BE2C (cell line): Measurements from ENCODE around the gene PTPRN2.

Source experiments
- DNase-seq: peaks from one replicate; pipeline ENCODE4 v3.0.0-alpha.2; 2020
- H3K27me3 ChIP-seq: fragments of 250-450 bp; sonication (Bioruptor Pico); 2 replicates; pipeline ENCODE4 v1.5.1; 2020; ENCODE audit warnings: mild to moderate bottlenecking
- H3K36me3 ChIP-seq: fragments of 250-450 bp; sonication (Bioruptor Pico); 2 replicates; pipeline ENCODE4 v1.5.1; 2020; ENCODE audit warnings: mild to moderate bottlenecking
- H3K4me1 ChIP-seq: fragments of 250-450 bp; sonication (Bioruptor Pico); 2 replicates; pipeline ENCODE4 v1.5.1; 2020
- H3K4me3 ChIP-seq: 2 replicates; pipeline ENCODE4 v1.5.1; 2011; ENCODE audit warnings: low read depth, low read length
- H3K9me3 ChIP-seq: fragments of 250-450 bp; sonication (Bioruptor Pico); 2 replicates; pipeline ENCODE4 v1.5.1; 2020
- TF ChIP-seq, protein P1 (sequence below): IDR thresholded peaks from 2 replicates; pipeline ENCODE4 v1.5.1; 2012; ENCODE audit warnings: mild to moderate bottlenecking, low read depth, low read length

Gene PTPRN2

DNA sequence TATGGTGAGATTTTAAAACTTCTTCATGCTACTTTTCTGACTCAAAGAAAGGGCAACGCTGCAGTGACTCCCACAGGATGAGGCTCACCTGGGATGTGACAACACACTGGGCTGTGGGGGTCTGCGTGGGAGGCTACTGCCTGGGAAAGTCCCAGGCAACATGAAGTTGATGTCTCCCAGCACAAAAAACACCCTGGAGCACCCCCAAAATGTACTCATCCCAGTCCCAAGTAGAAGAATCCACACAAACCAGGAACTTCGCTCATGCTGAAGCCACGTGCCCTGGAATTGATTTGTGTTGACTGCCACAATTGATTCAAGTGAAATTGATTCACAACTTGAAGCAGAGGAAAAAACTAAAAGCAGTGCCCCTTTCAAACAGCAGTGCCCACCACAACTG lies 24.9 kb upstream of the PTPRN2 start:
- no peak for DNase-seq
- H3K4me3 ChIP-seq = no peak overlapping the region
- no peaks in the 10 kb centered on the region for H3K27me3 ChIP-seq
- H3K36me3 ChIP-seq = peaks cover 12% of the 10 kb centered on the region; the same call in 1 of the 2 replicates
- H3K9me3 ChIP-seq = no peaks in the 10 kb centered on the region
- TF ChIP-seq, protein P1, sequence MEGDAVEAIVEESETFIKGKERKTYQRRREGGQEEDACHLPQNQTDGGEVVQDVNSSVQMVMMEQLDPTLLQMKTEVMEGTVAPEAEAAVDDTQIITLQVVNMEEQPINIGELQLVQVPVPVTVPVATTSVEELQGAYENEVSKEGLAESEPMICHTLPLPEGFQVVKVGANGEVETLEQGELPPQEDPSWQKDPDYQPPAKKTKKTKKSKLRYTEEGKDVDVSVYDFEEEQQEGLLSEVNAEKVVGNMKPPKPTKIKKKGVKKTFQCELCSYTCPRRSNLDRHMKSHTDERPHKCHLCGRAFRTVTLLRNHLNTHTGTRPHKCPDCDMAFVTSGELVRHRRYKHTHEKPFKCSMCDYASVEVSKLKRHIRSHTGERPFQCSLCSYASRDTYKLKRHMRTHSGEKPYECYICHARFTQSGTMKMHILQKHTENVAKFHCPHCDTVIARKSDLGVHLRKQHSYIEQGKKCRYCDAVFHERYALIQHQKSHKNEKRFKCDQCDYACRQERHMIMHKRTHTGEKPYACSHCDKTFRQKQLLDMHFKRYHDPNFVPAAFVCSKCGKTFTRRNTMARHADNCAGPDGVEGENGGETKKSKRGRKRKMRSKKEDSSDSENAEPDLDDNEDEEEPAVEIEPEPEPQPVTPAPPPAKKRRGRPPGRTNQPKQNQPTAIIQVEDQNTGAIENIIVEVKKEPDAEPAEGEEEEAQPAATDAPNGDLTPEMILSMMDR = no peak
- H3K4me1 ChIP-seq = peaks cover 7% of the 10 kb centered on the region

DNA sequence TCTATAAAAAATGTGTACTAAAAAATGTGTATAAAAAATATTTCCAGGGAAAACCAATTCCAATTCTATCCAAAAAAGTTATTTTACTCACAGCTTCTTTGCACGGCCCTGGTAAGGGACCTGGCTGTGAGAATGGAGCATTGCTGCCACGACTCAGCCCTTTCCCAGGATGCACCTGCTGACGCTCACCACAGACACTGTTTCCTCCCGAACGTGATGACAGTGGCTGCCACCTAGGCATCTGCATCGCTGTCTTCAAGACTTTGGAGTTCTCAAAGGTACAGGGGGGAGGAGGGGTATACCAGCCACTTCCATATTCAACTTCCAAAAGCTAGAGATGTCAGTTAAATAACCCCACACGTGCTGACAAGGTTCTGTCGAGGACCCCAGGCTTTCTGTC lies 23.9 kb upstream of the PTPRN2 start:
- Histone ChIP-seq H3K36me3 (peaks cover 18% of the 10 kb centered on the region), H3K27me3 (no peaks in the 10 kb centered on the region), H3K4me1 (peaks cover 7% of the 10 kb centered on the region), H3K4me3 (no peak overlapping the region), H3K9me3 (no peaks in the 10 kb centered on the region)
- DNase-seq = no peak
- TF ChIP-seq, protein P1 = no peak

DNA sequence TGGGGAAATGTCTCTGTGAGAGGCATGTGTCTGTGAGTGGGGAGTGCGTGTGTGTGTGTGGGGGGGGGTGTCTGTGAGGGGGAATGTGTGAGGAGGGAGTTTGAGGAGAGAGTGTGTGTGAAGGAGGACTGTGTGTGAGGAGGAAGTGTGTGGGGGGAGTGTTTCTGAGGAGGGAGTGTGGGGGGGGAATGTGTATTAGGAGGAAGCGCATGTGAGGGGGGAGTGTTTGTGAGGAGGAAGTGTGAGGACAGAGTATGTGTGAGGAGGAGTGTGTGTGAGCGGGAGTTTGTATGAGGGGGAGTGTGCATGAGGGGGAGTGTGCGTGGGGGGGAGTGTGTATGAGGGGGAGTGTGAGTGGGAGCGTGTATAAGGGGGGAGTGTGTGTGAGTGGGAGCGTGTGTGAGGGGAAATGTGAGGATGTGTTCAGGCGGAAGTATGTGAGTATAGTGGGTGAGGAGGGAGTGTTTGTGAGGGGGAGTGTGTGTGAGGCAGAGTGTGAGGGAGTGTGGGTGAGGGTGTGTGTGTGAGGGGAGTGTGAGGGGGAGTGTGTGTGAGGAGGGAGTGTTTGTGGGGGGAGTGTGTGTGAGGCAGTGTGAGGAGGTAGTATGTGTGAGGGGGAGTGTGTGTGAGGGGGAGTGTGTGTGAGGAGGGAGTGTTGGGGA lies 21.8 kb upstream of the PTPRN2 start:
- H3K27me3 ChIP-seq = no peaks in the 10 kb centered on the region
- H3K36me3 ChIP-seq = peaks cover 18% of the 10 kb centered on the region
- TF ChIP-seq, protein P1 = no peak
- DNase-seq = no peak
- H3K9me3 ChIP-seq = no peaks in the 10 kb centered on the region
- H3K4me3 ChIP-seq = no peak overlapping the region
- H3K4me1 ChIP-seq = peaks cover 7% of the 10 kb centered on the region

DNA sequence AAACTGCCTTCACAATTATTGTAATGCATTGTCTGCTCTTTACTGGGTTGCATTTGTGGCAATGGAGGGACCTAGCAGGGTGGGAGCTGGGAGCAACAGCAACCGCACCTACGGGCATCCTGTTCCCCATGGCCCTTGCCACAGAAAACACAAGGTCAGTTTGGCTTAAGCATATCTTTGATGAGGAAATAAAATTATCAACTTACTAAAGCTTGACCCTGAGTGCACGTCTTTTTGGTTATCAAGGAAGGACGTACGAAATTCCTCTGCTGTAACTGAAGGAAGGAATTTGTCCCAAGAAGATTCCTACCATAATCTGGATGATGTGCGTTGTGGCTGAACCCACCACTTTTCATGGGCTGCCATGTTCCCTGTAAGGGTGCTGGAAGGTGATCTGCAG lies 19.9 kb upstream of the PTPRN2 start:
- TF ChIP-seq, protein P1 = no peak
- H3K4me3 ChIP-seq = no peak overlapping the region
- H3K9me3 ChIP-seq = no peaks in the 10 kb centered on the region
- H3K36me3 ChIP-seq = peaks cover 15% of the 10 kb centered on the region
- no peaks in the 10 kb centered on the region for H3K27me3 ChIP-seq
- H3K4me1 ChIP-seq = no peaks in the 10 kb centered on the region
- no peak for DNase-seq

DNA sequence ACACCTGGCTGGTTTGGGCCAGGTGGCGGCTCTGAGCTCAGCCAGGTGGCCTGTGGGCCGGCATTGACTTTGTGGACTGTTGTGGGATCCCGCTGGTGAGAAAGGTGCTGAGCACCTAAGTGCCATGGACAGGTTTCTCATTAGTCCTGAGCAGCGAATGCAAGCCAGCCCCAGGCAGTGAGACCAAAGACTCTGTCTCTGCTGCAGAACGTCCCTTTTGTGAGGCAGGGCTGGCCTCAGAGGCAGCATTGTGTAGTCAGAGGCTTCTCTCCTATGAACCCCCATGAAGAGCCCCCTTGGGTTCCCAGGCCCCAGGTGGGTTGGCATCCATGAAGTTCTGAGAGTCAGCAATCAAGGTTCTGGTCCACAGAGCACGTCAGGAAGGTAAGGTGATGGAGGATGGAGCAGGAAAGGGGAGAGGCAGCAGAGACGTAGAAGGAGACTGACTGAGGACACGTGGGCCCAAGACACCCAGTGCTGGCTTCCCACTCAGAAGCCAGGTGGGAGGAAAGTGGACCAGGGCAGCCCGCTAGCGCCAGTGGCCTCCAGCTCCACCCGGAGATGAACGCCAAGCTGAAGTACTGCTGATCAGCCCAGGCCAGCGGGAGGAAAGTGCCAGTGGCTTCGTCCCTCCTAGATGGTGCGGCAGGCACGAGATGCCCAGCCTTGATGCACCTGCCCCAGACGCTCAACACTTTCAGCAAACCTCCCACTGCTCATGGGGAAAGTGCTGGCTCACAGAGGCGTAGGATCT lies 19.2 kb upstream of the PTPRN2 start:
- TF ChIP-seq, protein P1 = no peak
- Histone ChIP-seq H3K4me3 (no peak overlapping the region), H3K27me3 (no peaks in the 10 kb centered on the region), H3K36me3 (peaks cover 15% of the 10 kb centered on the region), H3K9me3 (no peaks in the 10 kb centered on the region), H3K4me1 (no peaks in the 10 kb centered on the region)
- DNase-seq = no peak

DNA sequence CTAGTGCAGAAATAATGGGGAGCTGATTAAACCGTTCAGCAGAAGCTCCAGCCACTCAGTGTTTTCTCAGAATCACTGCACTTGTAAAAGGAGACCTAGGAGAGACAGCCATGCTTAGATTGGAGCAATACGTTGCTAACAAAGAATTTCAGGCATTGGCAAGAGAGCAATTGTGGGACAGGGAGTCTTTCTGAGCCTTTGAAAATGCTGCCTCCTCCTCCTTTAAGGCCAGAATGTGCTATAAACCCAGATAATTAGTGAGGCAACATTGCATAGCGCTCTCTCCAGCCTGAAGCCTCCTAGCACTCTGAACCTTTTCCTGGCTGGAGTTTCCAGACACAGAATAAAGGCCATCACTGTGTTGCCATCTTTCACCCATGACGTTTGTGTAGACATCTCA lies 18.5 kb upstream of the PTPRN2 start:
- DNase-seq = no peak
- no peaks in the 10 kb centered on the region for H3K9me3 ChIP-seq
- no peaks in the 10 kb centered on the region for H3K27me3 ChIP-seq
- no peak overlapping the region for H3K4me3 ChIP-seq
- no peaks in the 10 kb centered on the region for H3K4me1 ChIP-seq
- peaks cover 12% of the 10 kb centered on the region for H3K36me3 ChIP-seq
- TF ChIP-seq, protein P1 = no peak
